Measurements from ENCODE around the gene CAMK1D. TPM values are rescaled to one million over a fixed set of nuclear protein-coding genes. Genes with fewer than 3 reads are reported as not detected.

Gene CAMK1D
- total and polyA plus RNA-seq, 2 experiments from 2014 or later = 3.5 to 6.0 TPM

GRCh38 chr10:12384906-12385305 lies 35.6 kb downstream of the CAMK1D start:
- H3K36me3 ChIP-seq (replicated peaks; ENCODE audit: insufficient read depth, low read depth) = no peaks in the 10 kb centered on the region
- H3K9me3 ChIP-seq (ENCODE audit: low read depth) = no peaks in the 10 kb centered on the region
- no peak for DNase-seq (ENCODE audit: low spot score)
- no peak overlapping the region for H2AFZ ChIP-seq
- H3K4me1 ChIP-seq (ENCODE audit: insufficient read depth) = no peaks in the 10 kb centered on the region
- 93% methylated on average over 2 of the region's 2 CpGs for WGBS (ENCODE audit: low lambda C conversion rate, missing lambda C conversion rate)
- H3K4me3 ChIP-seq = no peak overlapping the region
- H4K20me1 ChIP-seq (ENCODE audit: insufficient read depth, poor library complexity, severe bottlenecking) = no peaks in the 10 kb centered on the region
- no peak overlapping the region for H3K27ac ChIP-seq
- no peak overlapping the region for H3K4me2 ChIP-seq
- no peaks in the 10 kb centered on the region for H3K9me2 ChIP-seq (replicated peaks; ENCODE audit: insufficient read depth)
- H3K27me3 ChIP-seq = no peaks in the 10 kb centered on the region
- no peaks in the 10 kb centered on the region for H3K79me2 ChIP-seq
- TF ChIP-seq EZH2 (IDR thresholded peaks at IDR 0.05; ENCODE audit: borderline replicate concordance) (no peak), CTCF (IDR thresholded peaks at IDR 0.05; ENCODE audit: poor library complexity) (no peak), EZH2phosphoT487 (IDR thresholded peaks at IDR 0.05; ENCODE audit: low read depth, severe bottlenecking, unreplicated experiment) (no peak)

GRCh38 chr10:12387561-12388210 lies 38.3 kb downstream of the CAMK1D start:
- no peak overlapping the region for H3K27ac ChIP-seq

GRCh38 chr10:12388671-12389070 lies 39.3 kb downstream of the CAMK1D start:
- H4K20me1 ChIP-seq (ENCODE audit: insufficient read depth, poor library complexity, severe bottlenecking) = no peaks in the 10 kb centered on the region
- WGBS (ENCODE audit: low lambda C conversion rate, missing lambda C conversion rate) = 86% methylated on average over 17 of the region's 17 CpGs
- no peak overlapping the region for H3K27ac ChIP-seq
- no peak overlapping the region for H3K4me2 ChIP-seq
- no peak overlapping the region for H2AFZ ChIP-seq
- no peaks in the 10 kb centered on the region for H3K4me1 ChIP-seq (ENCODE audit: insufficient read depth)
- DNase-seq (ENCODE audit: low spot score) = no peak
- no peaks in the 10 kb centered on the region for H3K36me3 ChIP-seq (replicated peaks; ENCODE audit: insufficient read depth, low read depth)
- H3K27me3 ChIP-seq = no peaks in the 10 kb centered on the region
- no peak for TF ChIP-seq EZH2phosphoT487 (IDR thresholded peaks at IDR 0.05; ENCODE audit: low read depth, severe bottlenecking, unreplicated experiment)
- no peak for TF ChIP-seq EZH2 (IDR thresholded peaks at IDR 0.05; ENCODE audit: borderline replicate concordance)
- TF ChIP-seq CTCF (IDR thresholded peaks at IDR 0.05; ENCODE audit: poor library complexity) = no peak
- H3K79me2 ChIP-seq = no peaks in the 10 kb centered on the region
- H3K9me2 ChIP-seq (replicated peaks; ENCODE audit: insufficient read depth) = no peaks in the 10 kb centered on the region
- H3K4me3 ChIP-seq = no peak overlapping the region
- H3K9me3 ChIP-seq (ENCODE audit: low read depth) = no peaks in the 10 kb centered on the region

More at GRCh38 chr10:12387561-12388210, 38.3 kb downstream of the CAMK1D start:
- Histone ChIP-seq H4K20me1 (ENCODE audit: insufficient read depth, poor library complexity, severe bottlenecking) (no peaks in the 10 kb centered on the region), H3K27me3 (no peaks in the 10 kb centered on the region), H3K9me2 (replicated peaks; ENCODE audit: insufficient read depth) (no peaks in the 10 kb centered on the region), H3K4me1 (ENCODE audit: insufficient read depth) (no peaks in the 10 kb centered on the region), H3K4me3 (no peak overlapping the region), H3K4me2 (no peak overlapping the region), H2AFZ (no peak overlapping the region), H3K79me2 (no peaks in the 10 kb centered on the region), H3K9me3 (ENCODE audit: low read depth) (no peaks in the 10 kb centered on the region), H3K36me3 (replicated peaks; ENCODE audit: insufficient read depth, low read depth) (no peaks in the 10 kb centered on the region)
- 96% methylated on average over 15 of the region's 15 CpGs for WGBS (ENCODE audit: low lambda C conversion rate, missing lambda C conversion rate)
- DNase-seq (ENCODE audit: low spot score) = no peak
- no peak for TF ChIP-seq EZH2 (IDR thresholded peaks at IDR 0.05; ENCODE audit: borderline replicate concordance)

- H3K4me2 ChIP-seq = no peak overlapping the region
- H3K9me3 ChIP-seq (ENCODE audit: low read depth) = no peaks in the 10 kb centered on the region
- no peak overlapping the region for H3K27ac ChIP-seq
- TF ChIP-seq EZH2phosphoT487 (IDR thresholded peaks at IDR 0.05; ENCODE audit: low read depth, severe bottlenecking, unreplicated experiment) (no peak), CTCF (IDR thresholded peaks at IDR 0.05; ENCODE audit: poor library complexity) (no peak), EZH2 (IDR thresholded peaks at IDR 0.05; ENCODE audit: borderline replicate concordance) (no peak)
- H2AFZ ChIP-seq = no peak overlapping the region
- H4K20me1 ChIP-seq (ENCODE audit: insufficient read depth, poor library complexity, severe bottlenecking) = no peaks in the 10 kb centered on the region
- no peak for DNase-seq (ENCODE audit: low spot score)
- H3K9me2 ChIP-seq (replicated peaks; ENCODE audit: insufficient read depth) = no peaks in the 10 kb centered on the region
- WGBS (ENCODE audit: low lambda C conversion rate, missing lambda C conversion rate) = 85% methylated on average over 17 of the region's 17 CpGs
- H3K27me3 ChIP-seq = no peaks in the 10 kb centered on the region
- no peaks in the 10 kb centered on the region for H3K79me2 ChIP-seq
- no peak overlapping the region for H3K4me3 ChIP-seq
- H3K36me3 ChIP-seq (replicated peaks; ENCODE audit: insufficient read depth, low read depth) = no peaks in the 10 kb centered on the region
- H3K4me1 ChIP-seq (ENCODE audit: insufficient read depth) = no peaks in the 10 kb centered on the region
Measured at GRCh38 chr10:12389154-12389734, 39.9 kb downstream of the CAMK1D start.

Measured in hepatocyte (in vitro differentiated cells).